Brain microvascular endothelial cell (primary cell): ENCODE data around the gene IKZF1.

Experiments used
- DNase-seq: peaks from one replicate; pipeline ENCODE4 v3.0.0-alpha.2; 2020
- H3K27ac ChIP-seq: fragments of 250-450 bp; sonication (Bioruptor Pico); 2 replicates; pipeline ENCODE4 v1.5.1; 2020; ENCODE audit warnings: mild to moderate bottlenecking, moderate library complexity
- H3K27me3 ChIP-seq: fragments of 250-450 bp; sonication (Bioruptor Pico); replicated peaks from 2 replicates; pipeline ENCODE4 v1.5.1; 2020; ENCODE audit warnings: mild to moderate bottlenecking
- H3K36me3 ChIP-seq: fragments of 250-450 bp; sonication (Bioruptor Pico); replicated peaks from 2 replicates; pipeline ENCODE4 v1.5.1; 2020; ENCODE audit warnings: mild to moderate bottlenecking
- H3K4me3 ChIP-seq: 2 replicates; pipeline ENCODE4 v1.5.1; 2011; ENCODE audit warnings: low read depth, mild to moderate bottlenecking, control low read depth, low read length, moderate library complexity
- in situ Hi-C: cut with HindIII; loops from 2 replicates; pipeline ENCODE4 v1.10.0; 2017; ENCODE audit warnings: low sequenced_read_pairs, low pct_ligation_motif_present
- TF ChIP-seq, protein P1 (sequence below): IDR thresholded peaks from 2 replicates; pipeline ENCODE4 v1.5.1; 2011; ENCODE audit warnings: low read depth, mild to moderate bottlenecking, moderate library complexity, low read length, control low read depth, inconsistent platforms; ENCODE audit errors: missing control alignments

The IKZF1 gene

DNA sequence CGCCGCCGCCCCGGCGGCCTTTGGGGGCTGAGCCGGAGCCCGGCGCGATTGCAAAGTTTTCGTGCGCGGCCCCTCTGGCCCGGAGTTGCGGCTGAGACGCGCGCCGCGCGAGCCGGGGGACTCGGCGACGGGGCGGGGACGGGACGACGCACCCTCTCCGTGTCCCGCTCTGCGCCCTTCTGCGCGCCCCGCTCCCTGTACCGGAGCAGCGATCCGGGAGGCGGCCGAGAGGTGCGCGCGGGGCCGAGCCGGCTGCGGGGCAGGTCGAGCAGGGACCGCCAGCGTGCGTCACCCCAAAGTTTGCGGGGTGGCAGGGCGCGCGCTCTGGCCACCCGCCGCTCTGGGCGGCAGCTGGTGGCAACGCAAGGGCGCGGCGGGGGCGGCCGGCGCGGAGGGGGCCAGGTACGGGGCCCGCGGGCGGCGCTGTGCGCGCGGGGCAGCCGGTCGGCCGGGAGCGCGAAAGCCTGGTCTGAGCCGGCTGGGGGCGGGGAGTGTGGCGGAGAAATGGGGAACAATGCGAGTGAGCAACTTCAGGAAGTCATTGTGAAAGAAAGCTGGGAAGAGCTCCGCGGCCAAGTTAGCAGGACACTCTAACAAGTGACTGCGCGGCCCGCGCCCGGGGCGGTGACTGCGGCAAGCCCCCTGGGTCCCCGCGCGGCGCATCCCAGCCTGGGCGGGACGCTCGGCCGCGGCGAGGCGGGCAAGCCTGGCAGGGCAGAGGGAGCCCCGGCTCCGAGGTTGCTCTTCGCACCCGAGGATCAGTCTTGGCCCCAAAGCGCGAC, at the start of gene IKZF1:
TSS of gene IKZF1 (plus strand) at position 588 of the 782 bp plus-strand sequence. CDS start 14,346 bp downstream, outside the sequence.
- no peak for DNase-seq
- H3K4me3 ChIP-seq: peak within 1 kb of the TSS; percentile 32
- H3K36me3 ChIP-seq: no peaks in the 10 kb centered on the region
- no peak within 1 kb of the TSS for H3K27ac ChIP-seq
- peaks cover 41% of the 10 kb centered on the region for H3K27me3 ChIP-seq
- TF ChIP-seq, protein P1, sequence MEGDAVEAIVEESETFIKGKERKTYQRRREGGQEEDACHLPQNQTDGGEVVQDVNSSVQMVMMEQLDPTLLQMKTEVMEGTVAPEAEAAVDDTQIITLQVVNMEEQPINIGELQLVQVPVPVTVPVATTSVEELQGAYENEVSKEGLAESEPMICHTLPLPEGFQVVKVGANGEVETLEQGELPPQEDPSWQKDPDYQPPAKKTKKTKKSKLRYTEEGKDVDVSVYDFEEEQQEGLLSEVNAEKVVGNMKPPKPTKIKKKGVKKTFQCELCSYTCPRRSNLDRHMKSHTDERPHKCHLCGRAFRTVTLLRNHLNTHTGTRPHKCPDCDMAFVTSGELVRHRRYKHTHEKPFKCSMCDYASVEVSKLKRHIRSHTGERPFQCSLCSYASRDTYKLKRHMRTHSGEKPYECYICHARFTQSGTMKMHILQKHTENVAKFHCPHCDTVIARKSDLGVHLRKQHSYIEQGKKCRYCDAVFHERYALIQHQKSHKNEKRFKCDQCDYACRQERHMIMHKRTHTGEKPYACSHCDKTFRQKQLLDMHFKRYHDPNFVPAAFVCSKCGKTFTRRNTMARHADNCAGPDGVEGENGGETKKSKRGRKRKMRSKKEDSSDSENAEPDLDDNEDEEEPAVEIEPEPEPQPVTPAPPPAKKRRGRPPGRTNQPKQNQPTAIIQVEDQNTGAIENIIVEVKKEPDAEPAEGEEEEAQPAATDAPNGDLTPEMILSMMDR: no peak
- in situ Hi-C loops: no loop called here

DNA sequence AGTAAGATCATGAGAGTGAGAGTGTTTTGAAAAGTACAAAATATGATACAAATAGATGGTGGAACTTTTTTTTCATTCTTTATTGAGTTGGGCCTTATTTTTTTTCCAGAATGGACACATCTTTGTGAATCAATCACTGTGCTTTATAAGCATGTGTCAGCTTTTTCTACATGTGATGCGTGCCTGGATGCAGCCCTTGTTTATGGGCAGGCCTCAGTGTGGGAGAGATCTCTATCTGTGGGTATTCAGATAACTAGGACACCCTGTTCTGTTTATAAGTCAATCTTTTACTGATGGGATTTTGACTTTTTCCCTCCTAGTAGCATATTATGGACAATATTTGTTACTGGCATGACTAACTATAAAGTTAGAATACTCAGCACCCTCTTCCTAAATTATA, 42.9 kb upstream of the IKZF1 start:
- TF ChIP-seq, protein P1: no peak
- in situ Hi-C loops: no loop called here
- Histone ChIP-seq H3K27me3 (no peaks in the 10 kb centered on the region), H3K36me3 (no peaks in the 10 kb centered on the region), H3K27ac (no peak overlapping the region), H3K4me3 (no peak overlapping the region)
- DNase-seq: no peak

DNA sequence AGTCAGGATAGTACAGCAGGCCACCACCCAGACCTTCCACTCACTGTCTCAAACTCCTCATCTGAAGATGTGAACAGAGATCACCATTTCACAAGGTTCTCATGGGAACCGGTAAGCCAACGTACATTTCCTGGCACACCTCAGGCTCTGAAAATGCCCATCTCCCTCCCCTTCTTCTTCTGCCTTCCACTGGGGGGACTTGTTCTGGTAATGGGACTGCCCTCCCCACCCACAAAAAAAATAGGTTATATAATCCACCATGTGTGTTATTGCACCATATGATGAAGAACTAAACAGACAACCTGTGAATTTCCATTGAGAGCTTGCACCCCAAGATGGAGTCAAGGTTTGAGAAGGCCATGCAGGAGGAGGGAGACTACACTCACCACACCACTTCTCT, 42.1 kb upstream of the IKZF1 start:
- H3K27ac ChIP-seq: no peak overlapping the region
- H3K36me3 ChIP-seq: no peaks in the 10 kb centered on the region
- in situ Hi-C loops: no loop called here
- H3K4me3 ChIP-seq: no peak overlapping the region
- DNase-seq: no peak
- H3K27me3 ChIP-seq: no peaks in the 10 kb centered on the region
- TF ChIP-seq, protein P1: no peak

DNA sequence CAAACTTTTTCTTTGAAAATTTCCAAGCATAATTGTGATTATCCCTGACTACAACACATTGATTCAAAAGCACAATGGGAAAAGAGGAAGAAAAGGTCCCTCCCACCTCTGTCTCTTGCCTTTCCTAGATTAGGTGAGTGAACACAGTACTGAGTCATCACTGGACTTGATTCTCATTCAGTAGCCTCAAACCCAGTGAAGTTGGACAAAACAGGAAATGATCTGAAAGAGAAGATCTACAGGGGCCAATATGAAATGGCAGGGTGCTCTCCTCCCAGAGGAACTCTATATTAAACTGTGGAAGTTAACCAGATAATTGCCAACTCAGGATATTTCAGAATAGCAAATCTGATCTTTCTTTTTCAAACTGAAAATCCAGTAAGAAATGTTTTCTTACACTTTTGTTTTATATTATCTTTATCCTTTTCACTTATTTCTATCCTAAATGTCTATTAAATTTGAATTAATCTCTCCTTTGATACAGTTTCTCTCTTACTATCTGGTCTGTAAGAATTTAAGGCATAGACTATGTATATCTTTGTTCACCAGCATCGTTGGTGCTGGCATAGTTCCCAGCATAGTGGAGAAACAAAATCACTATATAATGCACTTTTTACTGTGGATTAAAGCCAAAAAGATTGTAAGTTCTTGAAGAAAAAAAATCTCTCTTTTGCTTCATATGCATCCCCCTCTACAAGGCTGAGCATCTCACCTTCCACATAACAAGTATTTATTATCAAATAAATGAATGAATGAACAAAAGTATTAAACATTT, 41.4 kb upstream of the IKZF1 start:
- no peaks in the 10 kb centered on the region for H3K27me3 ChIP-seq
- DNase-seq: no peak
- no peak overlapping the region for H3K27ac ChIP-seq
- in situ Hi-C loops: no loop called here
- H3K36me3 ChIP-seq: no peaks in the 10 kb centered on the region
- TF ChIP-seq, protein P1: no peak
- H3K4me3 ChIP-seq: no peak overlapping the region

DNA sequence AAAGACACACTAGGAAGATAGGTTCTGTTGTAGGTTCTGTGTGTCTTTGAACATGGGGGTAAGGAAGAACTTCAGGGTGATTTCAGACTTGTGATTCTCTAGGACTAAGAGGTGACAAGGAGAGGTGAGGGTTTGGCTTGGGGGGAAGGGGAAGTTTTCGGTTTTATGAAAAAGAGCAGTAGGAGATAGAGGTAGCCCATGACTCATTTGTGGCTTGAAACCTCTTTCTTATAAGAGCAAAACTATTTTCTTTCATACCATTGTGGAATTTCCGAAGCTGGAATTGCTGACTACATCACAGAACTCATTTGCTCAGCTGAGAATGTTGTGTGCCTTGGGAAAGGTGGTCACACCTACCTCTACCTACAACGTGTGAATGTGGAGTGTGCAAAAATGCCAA, 39.6 kb upstream of the IKZF1 start:
- Histone ChIP-seq H3K4me3 (no peak overlapping the region), H3K36me3 (no peaks in the 10 kb centered on the region), H3K27me3 (no peaks in the 10 kb centered on the region), H3K27ac (no peak overlapping the region)
- no peak for DNase-seq
- in situ Hi-C loops: no loop called here
- TF ChIP-seq, protein P1: no peak
